HG03520 (cell line): Measurements from ENCODE around the gene MARK3.
A peak's percentile ranks its signal among the peaks of the same experiment; 100 is the strongest.
"Not testable (repeated sequence)": the region's sequence is repeated elsewhere in the genome, so short reads cannot be mapped to it uniquely, and the experiment has no call there.

ENCODE experiments used
- ATAC-seq: cut with Tn5 transposase; IDR thresholded peaks from one replicate; pipeline ENCODE4 v1.9.1; 2021; ENCODE audit warnings: mild to moderate bottlenecking, moderate library complexity; ENCODE audit not compliant: unreplicated experiment

MARK3 gene

DNA sequence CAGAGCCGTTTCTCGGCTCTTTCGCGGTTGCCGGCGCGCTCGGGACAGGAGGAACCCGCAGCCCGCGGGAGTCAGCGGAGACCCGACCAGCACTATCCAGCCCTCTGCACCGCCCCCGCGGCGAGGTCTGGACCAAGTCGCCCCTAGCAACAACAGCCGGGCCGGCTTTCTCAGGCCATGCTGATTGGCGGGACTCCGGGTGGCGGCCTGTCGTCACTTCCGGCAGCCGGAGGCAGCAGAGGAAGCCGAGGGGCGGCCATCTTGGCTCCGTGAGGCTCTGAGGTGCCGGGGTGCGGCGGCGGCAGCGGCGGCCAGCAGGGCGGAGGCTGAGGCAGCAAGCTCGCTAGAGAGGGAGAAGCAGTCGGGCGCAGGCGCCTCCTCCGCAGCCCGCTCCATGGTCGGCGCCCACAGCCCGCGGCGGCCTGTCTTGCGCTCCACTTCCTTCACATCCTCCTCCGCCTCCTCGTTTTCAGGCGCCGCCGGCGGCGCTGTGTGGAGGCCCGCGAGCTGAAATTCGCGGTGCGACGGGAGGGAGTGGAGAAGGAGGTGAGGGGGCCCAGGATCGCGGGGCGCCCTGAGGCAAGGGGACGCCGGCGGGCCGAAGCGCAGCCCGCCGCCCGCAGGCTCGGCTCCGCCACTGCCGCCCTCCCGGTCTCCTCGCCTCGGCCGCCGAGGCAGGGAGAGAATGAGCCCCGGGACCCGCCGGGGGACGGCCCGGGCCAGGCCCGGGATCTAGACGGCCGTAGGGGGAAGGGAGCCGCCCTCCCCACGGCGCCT lies at the start of gene MARK3:
TSS of gene MARK3 (plus strand) at position 264 of the 777 bp plus-strand sequence. CDS start 615 bp downstream, outside the sequence.
- peak; percentile 90 for ATAC-seq

DNA sequence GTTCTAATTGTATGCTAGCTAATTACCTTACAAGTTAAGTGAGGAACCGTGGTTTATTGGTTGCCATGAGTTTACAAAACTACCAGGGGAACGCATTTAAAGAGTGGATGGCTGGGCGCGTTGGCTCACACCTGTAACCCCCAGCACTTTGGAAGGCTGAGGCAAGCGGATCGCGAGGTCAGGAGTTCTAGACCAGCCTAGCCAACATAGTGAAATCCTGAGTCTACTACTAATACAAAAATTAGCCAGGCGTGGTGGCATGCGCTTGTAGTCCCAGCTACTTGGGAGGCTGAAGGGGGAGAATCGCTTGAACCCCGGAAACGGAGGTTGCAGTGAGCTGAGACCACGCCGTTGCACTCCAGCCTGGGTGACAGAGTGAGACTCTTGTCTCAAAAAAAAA lies 49.0 kb upstream of the MARK3 start:
- no peak for ATAC-seq

DNA sequence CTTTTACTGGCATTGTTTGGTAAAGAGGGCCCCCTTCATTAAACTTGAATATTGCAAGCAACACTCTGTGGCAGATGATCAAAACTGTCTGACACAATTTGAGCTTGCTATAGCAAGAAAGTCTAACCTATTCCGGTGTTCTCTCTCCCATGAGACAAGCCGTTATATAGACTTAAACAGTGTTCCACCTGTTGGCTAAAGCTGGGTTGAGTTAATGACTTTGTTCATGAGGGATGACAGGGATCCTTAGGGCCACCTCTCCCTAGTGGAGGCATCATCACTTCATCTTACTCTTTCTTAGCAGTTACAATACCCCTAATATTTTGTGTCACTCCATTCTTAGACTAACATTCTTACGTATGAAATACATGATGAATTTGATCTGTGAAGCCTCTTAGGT lies 47.4 kb upstream of the MARK3 start:
- ATAC-seq, result no peak

DNA sequence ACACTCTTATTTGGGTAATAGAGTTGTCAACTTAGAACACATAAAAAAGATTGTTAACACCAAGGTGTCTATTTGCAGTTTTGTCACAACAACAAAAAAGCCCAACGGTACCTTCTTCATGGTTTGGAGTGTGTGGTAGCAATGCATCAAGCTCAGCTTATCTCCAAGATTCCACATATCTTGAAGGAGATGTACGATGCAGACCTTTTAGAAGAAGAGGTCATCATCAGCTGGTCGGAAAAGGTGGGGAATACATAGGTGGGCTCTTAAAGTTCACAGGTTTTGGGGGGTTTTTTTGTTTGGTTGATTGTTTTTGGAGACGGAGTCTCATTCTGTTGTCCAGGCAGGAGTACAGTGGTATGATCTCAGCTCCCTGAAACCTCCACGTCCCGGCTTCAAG lies 45.7 kb upstream of the MARK3 start:
- ATAC-seq, result no peak

DNA sequence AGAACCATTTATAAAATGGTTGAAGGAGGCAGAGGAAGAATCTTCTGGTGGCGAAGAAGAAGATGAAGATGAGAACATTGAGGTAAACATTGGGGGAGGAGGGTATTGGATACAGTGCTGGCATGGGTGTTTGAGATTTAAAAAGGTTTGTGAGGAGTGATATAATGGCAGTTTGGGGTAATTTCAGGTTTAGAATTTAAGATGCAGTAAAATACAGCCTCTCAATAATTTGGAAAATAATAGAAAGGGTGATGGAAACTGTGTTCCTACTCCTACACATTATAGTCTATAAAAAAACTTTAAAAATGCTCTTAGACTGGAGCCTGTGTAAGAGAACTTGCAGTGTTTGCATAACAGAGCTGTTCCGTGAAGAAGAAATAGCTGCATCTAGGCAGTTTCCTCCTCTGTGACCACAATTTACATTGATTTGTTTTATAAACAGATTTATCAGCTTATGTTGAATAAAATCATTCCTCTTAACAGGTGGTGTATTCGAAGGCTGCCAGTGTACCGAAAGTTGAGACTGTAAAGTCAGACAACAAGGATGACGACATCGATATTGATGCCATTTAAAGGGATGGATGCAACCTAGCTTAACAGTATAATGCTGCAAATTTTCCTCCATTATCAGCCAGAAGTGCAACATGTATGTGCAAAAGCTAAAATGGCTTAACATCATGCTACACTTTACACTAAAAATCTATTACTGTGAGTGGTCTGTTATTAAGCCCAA lies 44.6 kb upstream of the MARK3 start:
- ATAC-seq, result no peak

DNA sequence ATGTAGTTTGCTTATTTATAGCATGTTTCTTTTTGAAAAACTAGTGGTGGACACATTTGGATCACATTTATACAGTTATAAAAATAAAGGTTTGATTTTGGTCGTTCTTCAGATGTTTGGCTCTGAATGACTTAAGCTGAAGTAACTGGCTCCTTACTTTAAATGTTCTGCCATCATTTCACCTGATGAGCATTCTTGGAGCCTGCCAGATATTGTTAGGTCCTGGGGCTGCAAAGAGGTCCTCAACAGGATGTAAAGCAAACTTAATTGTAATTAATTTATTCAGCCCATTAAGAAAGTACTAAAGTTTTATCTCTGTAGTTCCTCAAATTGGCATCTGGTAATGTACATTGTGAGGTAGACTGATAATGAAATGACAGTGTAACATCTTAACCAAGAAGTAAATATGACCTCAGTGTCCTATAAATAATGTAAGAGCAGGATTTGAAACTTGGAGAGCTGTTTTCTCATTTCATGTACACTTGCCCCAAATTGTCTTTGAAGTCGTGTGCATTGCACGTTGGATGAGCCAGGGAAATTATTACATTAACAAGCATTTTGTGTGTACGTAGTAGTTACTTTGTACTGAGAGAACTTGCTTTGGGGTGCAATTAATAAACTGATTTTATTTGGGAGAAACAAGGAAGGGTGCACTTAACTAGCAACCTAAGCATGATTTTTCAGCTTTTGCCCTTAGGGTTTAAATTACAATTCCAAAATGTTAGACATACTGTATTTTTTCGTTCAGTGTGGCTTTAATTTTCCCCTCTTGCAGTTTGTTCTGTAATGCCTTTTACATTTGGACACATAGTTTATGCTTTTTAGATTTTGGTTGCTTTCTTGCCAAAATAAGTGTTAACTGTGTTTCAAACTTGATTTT lies 43.7 kb upstream of the MARK3 start:
- ATAC-seq, result no peak

DNA sequence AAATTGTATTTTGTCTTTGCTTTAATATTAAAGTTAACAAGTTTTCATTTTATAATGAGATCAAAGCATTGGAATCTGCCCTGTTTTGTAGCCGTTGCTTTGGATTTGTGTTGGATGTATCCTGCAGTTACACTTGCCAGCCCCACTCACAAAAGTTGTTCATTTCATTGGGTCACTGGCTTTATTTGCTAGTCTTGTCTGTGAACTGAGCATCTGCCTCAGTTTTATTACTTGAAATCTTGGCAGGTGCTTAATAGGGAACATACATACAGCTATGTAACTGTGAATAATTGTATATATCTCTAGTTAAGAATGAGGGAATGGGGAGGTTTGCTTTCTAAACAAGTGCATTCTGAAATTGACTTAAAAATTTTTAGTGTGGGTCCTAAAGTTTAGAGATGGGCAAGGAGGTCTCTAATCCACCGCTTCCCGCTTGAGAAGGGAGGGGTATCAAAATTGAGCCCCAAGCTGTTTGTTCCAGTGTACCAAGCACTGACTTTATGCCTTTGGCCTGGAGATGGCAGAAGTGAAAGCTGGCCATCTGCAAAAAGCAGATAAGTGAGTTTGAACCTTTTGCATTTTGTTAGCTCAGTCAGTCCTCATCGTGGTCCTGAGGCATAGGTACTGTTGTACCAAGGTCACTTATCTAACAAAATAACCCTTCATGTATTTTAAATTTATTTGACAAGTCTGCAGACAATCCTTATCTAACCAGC lies 41.9 kb upstream of the MARK3 start:
- ATAC-seq, result no peak

DNA sequence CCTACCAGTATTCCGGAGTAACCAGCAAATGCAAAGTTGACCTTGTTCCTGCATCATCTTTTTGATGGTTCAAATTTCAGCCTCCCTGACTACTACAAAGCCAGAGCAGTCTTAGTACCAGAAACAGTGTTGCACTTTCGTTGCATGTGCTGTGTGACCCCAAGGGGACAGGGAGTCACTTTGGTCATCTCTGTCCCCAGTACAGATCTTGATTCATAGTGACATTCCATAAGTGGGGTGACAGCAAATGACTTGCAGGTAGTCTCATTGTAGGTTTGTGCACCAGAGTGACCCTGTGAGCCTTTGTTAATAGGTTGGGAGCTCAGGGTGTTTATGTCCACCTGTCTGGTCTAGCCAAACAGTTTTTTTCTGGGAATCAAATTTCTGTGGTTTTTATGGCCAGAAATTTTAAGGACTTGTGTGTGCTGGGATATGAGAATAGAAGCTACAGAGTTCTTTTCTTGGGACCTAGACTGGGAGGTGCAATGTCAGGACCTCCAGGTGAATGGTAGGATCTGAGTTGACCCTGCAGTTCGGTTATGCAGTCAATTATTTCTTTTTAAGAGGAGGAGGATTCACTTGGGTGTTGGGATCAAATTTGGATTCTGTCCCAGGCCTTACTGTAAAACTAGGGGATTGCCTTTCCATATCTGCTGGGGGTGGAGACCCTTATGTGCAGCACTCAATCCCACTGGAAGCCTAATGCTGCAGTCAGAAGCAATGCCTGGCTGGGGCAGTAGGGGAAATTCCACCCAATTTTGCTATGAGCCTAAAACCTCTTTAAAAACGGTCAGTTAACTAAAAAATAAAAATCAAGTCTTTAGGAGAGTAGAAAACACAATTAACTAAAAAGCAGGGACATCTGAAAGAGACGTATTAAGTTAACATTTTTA lies 41.1 kb upstream of the MARK3 start:
- no peak for ATAC-seq

DNA sequence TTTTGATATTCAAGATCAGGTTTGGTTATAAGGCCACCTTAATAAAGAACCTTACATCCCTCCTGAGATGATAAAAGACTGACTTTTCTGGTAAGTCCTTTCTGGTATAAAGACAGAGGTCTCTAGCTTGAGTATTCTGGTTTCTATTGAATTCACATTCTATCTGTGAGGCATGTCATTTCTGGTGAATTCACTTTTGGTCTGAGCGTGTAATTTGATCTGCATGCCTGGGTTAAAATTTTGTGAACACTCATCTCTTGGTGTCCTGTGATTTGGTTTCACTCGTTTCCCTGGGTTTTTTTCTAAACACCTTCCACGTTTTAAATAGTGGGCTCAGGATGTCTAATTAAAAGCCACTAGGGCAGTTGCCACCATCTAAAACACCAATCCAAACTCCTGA lies 38.9 kb upstream of the MARK3 start:
- ATAC-seq, result no peak

DNA sequence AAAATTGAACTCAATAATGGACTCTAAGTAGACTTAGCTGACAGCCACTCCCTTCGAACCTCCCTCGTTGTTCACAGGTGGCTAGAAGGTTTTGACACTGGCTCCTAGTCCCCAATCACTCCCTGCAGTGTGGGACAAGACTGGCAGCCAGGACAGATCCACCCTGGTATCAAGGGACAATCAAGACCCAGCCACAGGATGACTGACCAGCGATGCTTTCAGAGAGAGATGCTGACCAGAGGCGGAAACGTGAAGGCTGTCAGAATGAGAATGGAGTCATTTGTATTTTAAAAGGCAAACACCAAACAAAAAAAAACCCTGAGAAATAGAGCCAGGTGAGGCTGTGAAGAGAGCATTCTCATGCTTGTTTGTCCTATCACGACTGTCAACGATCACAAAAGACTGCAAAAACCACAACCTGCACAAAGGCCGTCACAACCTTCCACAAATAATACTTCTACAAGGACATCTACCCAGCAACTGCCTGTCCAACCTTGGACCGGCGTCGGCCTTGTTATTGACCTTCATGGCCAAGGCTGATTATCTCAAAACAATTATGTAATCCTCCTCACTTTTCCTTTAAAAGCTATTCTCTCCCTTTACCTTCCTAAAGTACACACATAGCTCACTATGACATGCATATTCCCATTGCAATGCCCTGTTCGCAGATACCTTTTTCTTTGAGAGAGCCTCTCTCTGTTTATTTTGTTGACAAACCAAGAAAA lies 38.0 kb upstream of the MARK3 start:
- no peak for ATAC-seq

DNA sequence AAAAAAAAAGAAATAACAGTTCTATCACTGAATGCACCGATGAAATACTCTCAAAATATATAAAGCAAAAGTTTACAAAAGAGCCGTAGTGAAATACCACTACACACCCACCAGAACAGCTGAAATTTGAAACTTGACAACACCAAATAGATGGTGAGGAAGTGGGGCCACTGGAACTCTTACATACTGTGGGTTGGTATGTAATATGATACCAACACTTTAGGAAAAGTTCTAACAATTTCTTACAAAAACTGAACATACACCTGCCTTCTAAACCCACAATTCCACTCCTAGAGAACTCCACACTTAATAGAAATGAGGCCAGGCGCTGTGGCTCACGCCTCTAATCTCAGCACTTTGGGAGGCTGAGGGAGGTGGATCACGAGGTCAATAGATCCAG lies 37.1 kb upstream of the MARK3 start:
- ATAC-seq, result no peak

DNA sequence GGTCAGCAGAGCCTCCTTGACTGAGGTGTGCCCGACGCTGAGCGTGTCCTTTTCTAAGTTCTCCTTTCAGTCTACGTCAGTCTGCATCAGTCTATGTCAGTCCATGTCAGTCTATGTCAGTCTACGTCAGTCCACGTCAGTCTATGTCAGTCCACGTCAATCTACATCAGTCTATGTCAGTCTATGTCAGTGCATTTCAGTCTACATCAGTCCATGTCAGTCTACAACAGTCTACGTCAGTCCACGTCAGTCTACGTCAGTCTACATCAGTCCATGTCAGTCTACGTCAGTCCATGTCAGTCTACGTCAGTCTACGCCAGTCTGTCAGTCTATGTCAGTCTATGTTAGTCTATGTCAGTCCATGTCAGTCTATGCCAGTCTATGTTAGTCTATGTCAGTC lies 35.2 kb upstream of the MARK3 start:
- no peak for ATAC-seq

DNA sequence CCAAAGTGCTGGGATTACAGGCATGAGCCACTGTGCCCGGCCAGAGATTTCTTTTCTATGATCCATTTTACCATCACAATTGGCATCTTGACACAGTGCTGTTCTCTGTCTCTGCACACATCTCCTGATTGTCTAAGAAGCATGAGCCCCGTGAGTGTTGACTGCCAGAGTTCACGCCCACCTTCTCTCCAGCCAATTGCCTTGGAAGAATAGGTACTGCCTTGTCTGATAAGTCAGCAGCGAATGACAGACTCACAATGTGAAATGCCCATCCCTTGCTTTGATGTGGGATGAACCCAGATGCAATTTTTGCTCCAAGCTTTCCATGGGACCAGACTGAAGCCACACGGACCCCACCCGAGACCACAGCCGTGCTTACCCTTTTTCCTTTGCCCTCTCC lies 31.9 kb upstream of the MARK3 start:
- ATAC-seq, result no peak

DNA sequence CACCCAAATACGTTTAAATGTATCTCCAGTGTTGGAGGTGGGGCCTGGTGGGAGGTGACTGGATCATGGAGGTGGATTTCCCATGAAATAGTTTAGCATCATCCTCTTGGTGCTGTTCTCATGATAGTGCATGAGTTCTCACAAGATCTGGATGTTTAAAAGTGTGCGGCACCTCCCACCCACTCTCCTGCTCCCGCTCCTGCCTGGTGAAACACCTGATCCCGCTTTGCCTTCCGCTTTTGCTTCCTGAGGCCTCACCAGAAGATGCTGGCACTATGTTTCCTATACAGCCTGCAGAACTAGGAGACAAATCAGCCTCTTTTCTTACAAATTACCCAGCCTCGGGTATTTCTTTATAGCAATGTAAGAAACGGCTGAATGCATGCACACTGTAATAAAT lies 31.1 kb upstream of the MARK3 start:
- no peak for ATAC-seq

DNA sequence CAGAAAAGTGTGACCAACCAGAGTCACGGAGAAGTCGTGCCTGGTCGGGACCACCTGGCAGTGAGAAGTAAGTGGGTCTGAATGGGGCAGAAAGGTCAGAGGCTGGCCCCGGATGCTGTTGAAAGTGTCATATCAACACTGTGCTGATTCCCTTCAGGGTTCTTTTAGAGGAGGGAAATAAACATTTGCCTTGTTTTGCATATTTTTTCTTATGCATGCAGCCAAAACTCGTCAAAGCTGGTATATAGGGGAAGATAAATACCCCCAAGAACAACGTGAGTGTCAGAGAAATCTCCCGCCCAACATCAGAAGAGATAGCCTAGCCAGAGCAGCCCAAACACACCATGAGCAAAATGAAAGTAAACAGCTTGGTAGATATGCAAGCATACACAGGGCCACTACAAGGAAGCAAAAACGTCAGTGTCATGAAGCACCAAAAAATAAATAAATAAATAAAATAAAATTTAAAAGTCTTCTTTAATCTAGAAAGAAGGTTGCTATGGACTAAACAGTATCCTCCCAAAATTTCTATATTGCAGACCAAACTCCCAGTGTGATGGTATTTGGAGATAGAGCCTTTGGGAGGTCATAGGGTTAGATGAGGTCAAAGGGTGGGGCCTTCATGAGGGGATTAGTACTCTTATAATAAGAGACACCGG lies 29.1 kb upstream of the MARK3 start:
- ATAC-seq, result no peak

DNA sequence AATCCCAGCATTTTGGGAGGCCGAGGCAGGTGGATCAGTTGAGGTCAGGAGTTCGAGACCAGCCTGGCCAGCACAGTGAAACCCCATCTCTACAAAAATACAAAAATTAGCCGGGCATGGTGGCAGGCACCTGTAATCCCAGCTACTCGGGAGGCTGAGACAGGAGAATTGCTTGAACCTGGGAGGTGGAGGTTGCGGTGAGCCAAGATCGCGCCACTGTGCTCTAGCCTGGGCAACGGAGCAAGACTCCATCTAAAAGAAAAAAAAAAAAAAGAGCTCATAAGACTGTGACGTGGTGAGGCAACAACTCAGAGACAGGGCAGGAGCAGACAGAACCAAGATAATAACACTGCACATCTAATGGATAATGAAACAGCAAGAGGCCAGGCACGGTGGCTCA lies 27.7 kb upstream of the MARK3 start:
- ATAC-seq, result not testable (repeated sequence)

DNA sequence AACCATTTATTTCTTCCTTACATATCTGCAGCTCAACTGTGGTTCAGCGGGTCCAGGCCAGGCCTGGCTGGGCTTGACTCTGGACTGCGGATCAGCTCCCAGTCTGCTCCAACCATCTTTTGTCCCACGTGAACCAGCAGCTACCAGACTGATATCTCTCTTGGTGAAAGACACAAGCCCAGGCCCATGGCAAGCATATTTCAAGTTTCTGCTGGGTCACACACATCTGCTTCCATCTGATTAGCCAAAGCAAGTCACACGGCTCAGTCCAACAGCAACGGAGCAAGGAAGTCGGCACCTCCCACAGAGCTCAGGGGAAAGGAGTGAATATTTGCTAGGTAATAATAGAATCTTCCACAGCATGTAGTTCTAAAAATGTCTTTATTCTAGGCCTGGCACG lies 24.7 kb upstream of the MARK3 start:
- ATAC-seq, result no peak

DNA sequence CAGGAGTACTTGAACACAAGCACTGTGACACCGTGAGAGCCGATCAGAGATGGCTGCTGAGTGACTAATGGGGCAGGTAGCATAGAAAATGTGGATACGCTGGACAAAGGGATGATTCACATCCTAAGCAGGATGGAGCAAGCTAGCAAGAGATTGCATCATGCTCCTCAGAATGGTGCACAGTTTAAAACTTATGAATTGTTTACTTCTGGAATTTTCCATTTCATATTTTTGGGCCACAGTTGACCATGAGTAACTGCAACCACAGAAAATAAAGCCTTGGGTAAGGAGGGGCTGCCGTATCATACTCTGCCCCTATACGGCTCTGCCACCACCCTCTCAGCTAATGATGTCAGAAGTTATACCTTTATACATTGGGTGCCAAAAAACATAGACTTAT lies 23.3 kb upstream of the MARK3 start:
- no peak for ATAC-seq

DNA sequence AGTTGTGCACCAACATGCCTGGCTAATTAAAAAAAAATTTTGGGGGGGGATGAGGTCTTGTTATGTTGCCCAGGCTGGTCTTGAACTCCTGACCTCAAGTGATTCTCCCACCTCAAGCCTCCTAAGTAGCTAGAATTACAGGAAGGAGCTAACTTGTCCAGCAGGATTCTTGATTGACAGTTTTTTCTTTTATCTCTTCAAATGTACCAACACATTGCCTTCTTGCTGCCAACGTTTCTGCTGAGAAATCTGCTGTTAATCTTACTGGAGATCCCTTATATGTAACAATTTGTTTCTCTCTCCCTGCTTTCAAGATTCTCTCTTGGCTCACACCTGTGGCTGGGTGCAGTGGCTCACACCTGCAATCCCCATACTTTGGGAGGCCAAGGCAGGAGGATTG lies 22.4 kb upstream of the MARK3 start:
- ATAC-seq, result no peak
